GM19328 (cell line): ENCODE data around the gene HLCS.
"Not testable (repeated sequence)": the region's sequence is repeated elsewhere in the genome, so short reads cannot be mapped to it uniquely, and the experiment has no call there.

Experiments used
- ATAC-seq: cut with Tn5 transposase; IDR thresholded peaks from one replicate; pipeline ENCODE4 v1.9.1; 2021; ENCODE audit warnings: mild to moderate bottlenecking, moderate library complexity; ENCODE audit not compliant: unreplicated experiment

The HLCS gene

GRCh38 chr21:36959020-36959835 is 7.2 kb downstream of the HLCS start:
- no peak for ATAC-seq

- no peak for ATAC-seq
Observed at GRCh38 chr21:36955783-36956182, 10.7 kb downstream of the HLCS start.

GRCh38 chr21:36952331-36952730 is 14.1 kb downstream of the HLCS start:
- not testable (repeated sequence) for ATAC-seq

- no peak for ATAC-seq
Observed at GRCh38 chr21:36949171-36950141, 17.0 kb downstream of the HLCS start.

GRCh38 chr21:36948686-36949085 is 17.8 kb downstream of the HLCS start:
- ATAC-seq: no peak

- ATAC-seq: no peak
Observed at GRCh38 chr21:36946949-36947356, 19.5 kb downstream of the HLCS start.

- ATAC-seq: no peak
Observed at GRCh38 chr21:36945496-36946138, 20.9 kb downstream of the HLCS start.

GRCh38 chr21:36936361-36937135 is 29.9 kb downstream of the HLCS start:
- no peak for ATAC-seq

- ATAC-seq: no peak
Observed at GRCh38 chr21:36934864-36935420, 31.5 kb downstream of the HLCS start.

- ATAC-seq: no peak
Observed at GRCh38 chr21:36932161-36932816, 34.2 kb downstream of the HLCS start.

- no peak for ATAC-seq
Observed at GRCh38 chr21:36929622-36930021, 36.8 kb downstream of the HLCS start.

GRCh38 chr21:36928960-36929359 is 37.5 kb downstream of the HLCS start:
- no peak for ATAC-seq

- no peak for ATAC-seq
Observed at GRCh38 chr21:36927719-36928117, 38.8 kb downstream of the HLCS start.

- ATAC-seq: no peak
Observed at GRCh38 chr21:36926989-36927718, 39.3 kb downstream of the HLCS start.

- ATAC-seq: no peak
Observed at GRCh38 chr21:36923270-36923669, 43.2 kb downstream of the HLCS start.

- ATAC-seq: no peak
Observed at GRCh38 chr21:36922861-36923260, 43.6 kb downstream of the HLCS start.

- ATAC-seq: no peak
Observed at GRCh38 chr21:36918291-36918690, 48.2 kb downstream of the HLCS start.

- ATAC-seq: no peak
Observed at GRCh38 chr21:36917471-36918158, 48.9 kb downstream of the HLCS start.
